Endothelial cell of umbilical vein (primary cell): Measurements from ENCODE around the gene WFIKKN1. TPM values are rescaled to one million over a fixed set of nuclear protein-coding genes. Genes with fewer than 3 reads are reported as not detected.

ENCODE experiments used
- BruUV-seq: library from RNA; stranded (reverse); fragments of 400-500 nt; replicated peaks from 2 replicates; lab custom pipeline; 2021; lab: Mats Ljungman, UMichigan
- CTCF ChIA-PET: fragments of 300-600, 350-600 bp; sonication (Branson Sonifier 250); formaldehyde crosslinking; loops from one replicate; lab custom pipeline; 2021; ENCODE audit warnings: antibody characterized with exemption, inconsistent platforms; lab: Charles Lee
- POLR2A ChIA-PET: fragments of 300-600, 350-600 bp; sonication (Branson Sonifier 250); formaldehyde crosslinking; loops from one replicate; lab custom pipeline; 2021; ENCODE audit warnings: antibody characterized with exemption, inconsistent platforms; lab: Charles Lee
- DNase-seq: peaks from one replicate; pipeline ENCODE4 v3.0.0-alpha.2; 2011; ENCODE audit warnings: low read depth, low spot score
- FAIRE-seq: peaks from 2 replicates; lab custom pipeline; 2011; peaks lifted over from hg19 to GRCh38; lab: Jason Lieb, UNC
- H2AFZ ChIP-seq: 2 replicates; pipeline ENCODE4 v1.6.0; 2012; ENCODE audit warnings: low read depth, low read length, control low read depth, inconsistent platforms
- H3K27ac ChIP-seq: 2 replicates; pipeline ENCODE4 v1.5.1; 2011; ENCODE audit warnings: low read depth, mild to moderate bottlenecking, control low read depth, low read length, moderate library complexity; ENCODE audit not compliant: insufficient read depth
- H3K27me3 ChIP-seq, 2 experiments: 2 replicates each; pipeline versions ENCODE4 v1.6.0 to v1.6.1; 2011; ENCODE audit warnings: low read length in 2 of 2, mixed read lengths in 1 of 2; ENCODE audit not compliant: control insufficient read depth in 2 of 2, insufficient read depth in 2 of 2
- H3K36me3 ChIP-seq, 2 experiments: 2 replicates in 1 of 2; 3 replicates in 1 of 2; pipeline ENCODE4 v1.5.1; 2011; ENCODE audit warnings: low read length in 2 of 2, mild to moderate bottlenecking in 1 of 2, moderate library complexity in 1 of 2; ENCODE audit not compliant: control insufficient read depth in 2 of 2, insufficient read depth in 2 of 2; ENCODE audit errors: extremely low read depth in 1 of 2
- H3K4me1 ChIP-seq: 3 replicates; pipeline ENCODE4 v1.5.1; 2011; ENCODE audit warnings: mild to moderate bottlenecking, low read length; ENCODE audit not compliant: control insufficient read depth, insufficient read depth; ENCODE audit errors: extremely low read depth
- H3K4me2 ChIP-seq: 2 replicates; pipeline ENCODE4 v1.6.1; 2011; ENCODE audit warnings: low read length, control low read depth, mixed read lengths; ENCODE audit not compliant: insufficient read depth
- H3K4me3 ChIP-seq, 3 experiments: fragments of 200-600 bp in 1 of 3; sonication (generic), shearing (Covaris generic) in 1 of 3; replicated peaks in 1 of 3; 2 replicates each; pipeline ENCODE4 v1.5.1; 2011 to 2016; ENCODE audit warnings: control low read depth in 3 of 3, low read length in 3 of 3, mild to moderate bottlenecking in 2 of 3, inconsistent platforms in 1 of 3, low read depth in 1 of 3, moderate library complexity in 1 of 3; ENCODE audit not compliant: insufficient read depth in 1 of 3
- H3K79me2 ChIP-seq: 2 replicates; pipeline ENCODE4 v1.6.0; 2012; ENCODE audit warnings: low read length, inconsistent platforms; ENCODE audit not compliant: control insufficient read depth, insufficient read depth
- H3K9ac ChIP-seq: replicated peaks from 2 replicates; pipeline ENCODE3; 2011; ENCODE audit warnings: low read length, control low read depth; ENCODE audit not compliant: insufficient read depth; ENCODE audit errors: extremely low read depth
- H3K9me1 ChIP-seq: replicated peaks from 3 replicates; pipeline ENCODE4 v1.6.0; 2011; ENCODE audit warnings: mild to moderate bottlenecking, low read length; ENCODE audit not compliant: control insufficient read depth, insufficient read depth; ENCODE audit errors: extremely low read depth
- H3K9me3 ChIP-seq: replicated peaks from 2 replicates; pipeline ENCODE4 v1.5.1; 2012; ENCODE audit warnings: low read length, inconsistent platforms; ENCODE audit not compliant: control insufficient read depth, insufficient read depth
- H4K20me1 ChIP-seq: replicated peaks from 2 replicates; pipeline ENCODE3; 2011; ENCODE audit warnings: mild to moderate bottlenecking, low read length; ENCODE audit not compliant: control insufficient read depth, insufficient read depth; ENCODE audit errors: extremely low read depth
- EZH2 ChIP-seq: IDR thresholded peaks from 2 replicates; pipeline ENCODE4 v1.6.1; 2012; ENCODE audit warnings: borderline replicate concordance, low read depth, mild to moderate bottlenecking, moderate library complexity, low read length, inconsistent platforms; ENCODE audit not compliant: severe bottlenecking
- FOS ChIP-seq: IDR thresholded peaks from 2 replicates; pipeline ENCODE4 v1.6.1; 2011; ENCODE audit warnings: mild to moderate bottlenecking, low read length, moderate library complexity, borderline replicate concordance; ENCODE audit not compliant: insufficient read depth
- JUN ChIP-seq: IDR thresholded peaks from 2 replicates; pipeline ENCODE4 v1.6.1; 2011; ENCODE audit warnings: borderline replicate concordance, low read depth; ENCODE audit not compliant: insufficient read length, insufficient read depth
- MAX ChIP-seq: IDR thresholded peaks from 2 replicates; pipeline ENCODE4 v1.6.1; 2011; ENCODE audit not compliant: insufficient read depth, insufficient read length
- POLR2AphosphoS5 ChIP-seq: IDR thresholded peaks from 2 replicates; pipeline ENCODE4 v1.6.1; 2012; ENCODE audit warnings: low read depth, mild to moderate bottlenecking, control low read depth, low read length, moderate library complexity; ENCODE audit not compliant: insufficient read depth
- dilution Hi-C: fragments of 300-500 bp; cut with MboI; formaldehyde crosslinking; loops from one replicate; pipeline ENCODE4 v1.15.0; 2019; ENCODE audit warnings: low sequenced_read_pairs; ENCODE audit not compliant: extremely low pct_ligation_motif_present
- intact Hi-C: fragments of 100-400 bp; cut with micrococcal nuclease; formaldehyde crosslinking; loops from one replicate; pipeline ENCODE4 v1.10.0; 2022
- polyA plus RNA-seq, 4 experiments: library from polyadenylated mRNA; depleted of rRNA in 3 of 4; stranded (reverse) in 3 of 4; unstranded in 1 of 4; fragments of >200 nt; gene quantifications; 2 replicates each; pipeline versions ENCODE4 v1.2.1 to v1.2.3, GENCODE V29; 2011 to 2012; ENCODE audit warnings: missing spikeins in 1 of 4
- total RNA-seq: library from RNA; stranded (reverse); gene quantifications from 2 replicates; pipeline ENCODE4 v1.2.3, GENCODE V29; 2021
- TF ChIP-seq, protein P1 (sequence below), 2 donors: IDR thresholded peaks; 1 replicate in 1 of 2; 2 replicates in 1 of 2; pipeline ENCODE4 v1.5.1; 2011; ENCODE audit warnings: low read length in 2 of 2, mild to moderate bottlenecking in 2 of 2, moderate library complexity in 2 of 2, control low read depth in 1 of 2, inconsistent platforms in 1 of 2, low read depth in 1 of 2; ENCODE audit not compliant: insufficient read depth in 1 of 2; ENCODE audit errors: extremely low read depth in 1 of 2

WFIKKN1 gene
- total and polyA plus RNA-seq, 2 donors (not counting 3 experiments of a cell fraction or from before 2014, with no cell fraction given), result 0.06 to 0.40 TPM

DNA sequence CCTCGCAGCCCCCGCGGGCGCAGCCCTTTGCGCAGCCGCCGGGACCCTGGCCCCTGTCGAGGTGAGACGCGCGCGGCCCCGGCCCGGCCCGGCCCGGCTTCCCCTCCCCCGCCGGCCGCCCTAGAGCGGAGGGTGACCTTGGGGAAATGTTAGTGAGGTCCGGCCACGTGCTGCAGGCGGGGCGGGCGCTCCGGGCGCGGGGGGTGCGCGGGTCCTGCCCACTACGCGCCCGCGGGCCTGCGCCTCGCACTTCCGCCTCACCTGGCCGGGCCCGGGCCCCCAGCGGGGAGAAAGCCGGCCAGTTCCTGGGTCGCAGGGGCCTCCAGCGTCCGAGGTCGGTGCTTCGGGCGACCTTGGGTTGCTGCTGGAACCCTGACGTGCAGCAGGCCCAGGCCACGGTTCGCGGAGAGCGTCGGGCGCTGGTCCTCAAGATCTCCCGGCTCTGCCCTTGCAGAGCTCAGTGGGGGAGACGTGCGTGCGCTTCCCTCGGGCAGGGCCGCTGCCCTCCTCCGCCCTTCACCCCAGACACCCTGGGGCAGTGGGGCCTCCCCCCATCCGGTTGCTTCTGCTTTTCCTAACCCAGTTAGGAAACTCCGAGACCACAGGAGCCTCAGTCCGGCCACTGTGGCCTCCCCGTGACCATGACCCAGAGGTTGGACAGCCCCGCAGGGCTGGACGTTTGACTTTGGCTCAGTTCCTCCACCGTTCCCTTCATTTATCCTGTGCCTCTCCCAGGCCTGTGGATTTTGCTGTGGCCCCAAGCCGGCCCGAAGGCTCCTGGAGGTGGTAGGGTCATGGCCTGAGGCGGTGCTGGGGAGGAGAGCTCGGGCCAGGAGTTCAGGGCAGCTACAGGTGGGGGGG, 11.6 kb downstream of the WFIKKN1 start:
- intact Hi-C loops, result no loop called here
- no peak overlapping the region for H3K27ac ChIP-seq
- no peaks in the 10 kb centered on the region for H3K79me2 ChIP-seq
- H3K9me1 ChIP-seq, result no peaks in the 10 kb centered on the region
- TF ChIP-seq POLR2AphosphoS5 (no peak), JUN (no peak), FOS (no peak), MAX (no peak), EZH2 (no peak)
- TF ChIP-seq, protein P1, sequence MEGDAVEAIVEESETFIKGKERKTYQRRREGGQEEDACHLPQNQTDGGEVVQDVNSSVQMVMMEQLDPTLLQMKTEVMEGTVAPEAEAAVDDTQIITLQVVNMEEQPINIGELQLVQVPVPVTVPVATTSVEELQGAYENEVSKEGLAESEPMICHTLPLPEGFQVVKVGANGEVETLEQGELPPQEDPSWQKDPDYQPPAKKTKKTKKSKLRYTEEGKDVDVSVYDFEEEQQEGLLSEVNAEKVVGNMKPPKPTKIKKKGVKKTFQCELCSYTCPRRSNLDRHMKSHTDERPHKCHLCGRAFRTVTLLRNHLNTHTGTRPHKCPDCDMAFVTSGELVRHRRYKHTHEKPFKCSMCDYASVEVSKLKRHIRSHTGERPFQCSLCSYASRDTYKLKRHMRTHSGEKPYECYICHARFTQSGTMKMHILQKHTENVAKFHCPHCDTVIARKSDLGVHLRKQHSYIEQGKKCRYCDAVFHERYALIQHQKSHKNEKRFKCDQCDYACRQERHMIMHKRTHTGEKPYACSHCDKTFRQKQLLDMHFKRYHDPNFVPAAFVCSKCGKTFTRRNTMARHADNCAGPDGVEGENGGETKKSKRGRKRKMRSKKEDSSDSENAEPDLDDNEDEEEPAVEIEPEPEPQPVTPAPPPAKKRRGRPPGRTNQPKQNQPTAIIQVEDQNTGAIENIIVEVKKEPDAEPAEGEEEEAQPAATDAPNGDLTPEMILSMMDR (IDR thresholded peaks at IDR 0.05; ENCODE audit: extremely low read depth in 1 of 2, insufficient read depth in 1 of 2, low read depth in 1 of 2, low read length in 2 of 2), result no peak
- no peak overlapping the region for H3K9ac ChIP-seq
- POLR2A ChIA-PET, result no interaction called here
- H3K4me3 ChIP-seq, result peak overlapping the region; percentile 32 to 52 (median 36)
- peaks cover 9% of the 10 kb centered on the region for H3K4me1 ChIP-seq
- H3K9me3 ChIP-seq, result no peaks in the 10 kb centered on the region
- dilution Hi-C loops, result no loop called here
- peak overlapping the region; percentile 4 for H3K4me2 ChIP-seq
- H2AFZ ChIP-seq, result peak overlapping the region; percentile 48
- DNase-seq, result no peak
- no TSS peak for BruUV-seq
- H3K36me3 ChIP-seq, result no peaks in the 10 kb centered on the region
- H4K20me1 ChIP-seq, result no peaks in the 10 kb centered on the region
- no peak for FAIRE-seq
- CTCF ChIA-PET, result interaction anchor here (1.0 to 1.1 kb wide), 2 partner anchors 17 to 18 kb away, joined by 3 read pairs; no protein-coding TSS in a partner anchor
- H3K27me3 ChIP-seq, result no peaks in the 10 kb centered on the region
